ENCODE data around the gene IL5. TPM values are rescaled to one million over a fixed set of nuclear protein-coding genes. Genes with fewer than 3 reads are reported as not detected.

Gene IL5
- polyA plus RNA-seq (not detected in 3 replicates), polyA minus RNA-seq (not detected in 3 replicates)
- polyA plus RNA-seq (2011; ENCODE audit: low read depth) = not detected
- not detected in 2 replicates for polyA plus RNA-seq (2011; cell fraction: cytosol; rRNA removed)
- polyA plus RNA-seq (2011; cell fraction: nucleus; rRNA removed) = not detected in 2 replicates
- not detected in 2 replicates for polyA plus RNA-seq (2012; ENCODE audit: low replicate concordance)
- polyA minus RNA-seq (2011; cell fraction: cytosol; rRNA and poly(A)+ RNA removed) = not detected
- polyA minus RNA-seq (2011; cell fraction: nucleus; rRNA and poly(A)+ RNA removed) = not detected in 2 replicates

DNA sequence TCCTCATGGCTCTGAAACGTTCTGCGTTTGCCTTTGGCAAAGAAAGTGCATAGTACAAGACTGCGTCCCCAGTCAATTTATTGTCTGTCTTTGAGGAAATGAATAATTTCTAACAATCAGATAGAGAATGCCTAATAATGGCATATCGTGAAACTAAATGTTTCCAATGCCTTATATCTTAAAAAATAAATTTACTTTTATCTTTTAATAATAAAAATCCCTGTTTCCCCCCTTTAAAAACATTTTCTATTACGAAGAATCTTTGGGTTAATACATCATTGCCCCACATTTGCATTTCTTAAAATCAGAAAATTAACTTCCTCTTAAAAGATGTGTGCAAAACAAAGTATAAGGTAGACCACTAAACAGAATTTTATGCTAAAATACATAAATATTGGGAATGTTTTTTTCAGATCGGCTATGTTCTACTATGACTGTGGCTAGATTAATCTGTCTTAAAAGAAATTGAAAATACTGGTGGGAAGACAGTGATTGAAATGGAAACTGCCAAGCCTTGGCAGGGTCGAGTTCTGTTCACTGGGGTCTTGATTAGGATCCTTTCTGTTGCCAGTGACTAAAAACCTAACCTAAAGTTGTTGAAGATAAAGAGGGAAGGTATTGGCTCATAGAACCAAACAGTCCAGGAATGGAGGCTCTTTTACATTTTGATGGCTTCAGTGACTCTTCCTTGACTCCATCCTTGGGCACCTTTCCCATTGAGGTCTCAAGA, at the start of gene IL5:
TSS of gene IL5 (minus strand) at position 51 of the 730 bp plus-strand sequence. CDS start at position 7, 44 bp downstream.
- no peak for DNase-seq (ENCODE audit: low read depth, low spot score)
- dilution Hi-C loops (cut with MboI; ENCODE audit: extremely low pct_ligation_motif_present, low sequenced_read_pairs) = no loop called here
- no peak within 1 kb of the TSS for H3K4me2 ChIP-seq (ENCODE audit: control insufficient read depth, extremely low read depth, insufficient read depth, low read depth, low read length)
- no peaks in the 10 kb centered on the region for H4K20me1 ChIP-seq (ENCODE audit: control insufficient read depth, extremely low read depth, insufficient read depth, low read length)
- no peaks in the 10 kb centered on the region for H3K9me1 ChIP-seq (ENCODE audit: control insufficient read depth, extremely low read depth, insufficient read depth, low read length)
- no peaks in the 10 kb centered on the region for H3K79me2 ChIP-seq (ENCODE audit: control insufficient read depth, insufficient read depth, low read length)
- no peak within 1 kb of the TSS for H3K4me3 ChIP-seq (ENCODE audit: control insufficient read depth in 2 of 3, extremely low read depth in 1 of 3, insufficient read depth in 2 of 3, low read depth in 1 of 3, low read length in 3 of 3)
- H3K27me3 ChIP-seq (ENCODE audit: control insufficient read depth, extremely low read depth, insufficient read depth, low read length) = peaks cover 9% of the 10 kb centered on the region
- H3K27ac ChIP-seq (ENCODE audit: control insufficient read depth, insufficient read depth, low read length) = no peak within 1 kb of the TSS
- H3K9me3 ChIP-seq (ENCODE audit: control insufficient read depth, low read depth, low read length) = no peaks in the 10 kb centered on the region
- H3K4me1 ChIP-seq (ENCODE audit: control insufficient read depth, extremely low read depth, insufficient read depth, low read length) = no peaks in the 10 kb centered on the region
- FAIRE-seq = no peak
- no peak within 1 kb of the TSS for H3K9ac ChIP-seq (ENCODE audit: control insufficient read depth, extremely low read depth, insufficient read depth, low read length)
- TF ChIP-seq, protein P1, sequence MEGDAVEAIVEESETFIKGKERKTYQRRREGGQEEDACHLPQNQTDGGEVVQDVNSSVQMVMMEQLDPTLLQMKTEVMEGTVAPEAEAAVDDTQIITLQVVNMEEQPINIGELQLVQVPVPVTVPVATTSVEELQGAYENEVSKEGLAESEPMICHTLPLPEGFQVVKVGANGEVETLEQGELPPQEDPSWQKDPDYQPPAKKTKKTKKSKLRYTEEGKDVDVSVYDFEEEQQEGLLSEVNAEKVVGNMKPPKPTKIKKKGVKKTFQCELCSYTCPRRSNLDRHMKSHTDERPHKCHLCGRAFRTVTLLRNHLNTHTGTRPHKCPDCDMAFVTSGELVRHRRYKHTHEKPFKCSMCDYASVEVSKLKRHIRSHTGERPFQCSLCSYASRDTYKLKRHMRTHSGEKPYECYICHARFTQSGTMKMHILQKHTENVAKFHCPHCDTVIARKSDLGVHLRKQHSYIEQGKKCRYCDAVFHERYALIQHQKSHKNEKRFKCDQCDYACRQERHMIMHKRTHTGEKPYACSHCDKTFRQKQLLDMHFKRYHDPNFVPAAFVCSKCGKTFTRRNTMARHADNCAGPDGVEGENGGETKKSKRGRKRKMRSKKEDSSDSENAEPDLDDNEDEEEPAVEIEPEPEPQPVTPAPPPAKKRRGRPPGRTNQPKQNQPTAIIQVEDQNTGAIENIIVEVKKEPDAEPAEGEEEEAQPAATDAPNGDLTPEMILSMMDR (optimal IDR thresholded peaks at IDR 0.05 in 1 of 3, IDR thresholded peaks at IDR 0.05 in 1 of 3, conservative IDR thresholded peaks at IDR 0.05 in 1 of 3; ENCODE audit: extremely low read depth in 1 of 3, insufficient read depth in 2 of 3, low read length in 3 of 3) = no peak
- TF ChIP-seq EZH2 (IDR thresholded peaks at IDR 0.05; ENCODE audit: low read length) = no peak
- no peak within 1 kb of the TSS for H2AFZ ChIP-seq (ENCODE audit: control insufficient read depth, low read length)
- H3K36me3 ChIP-seq (ENCODE audit: control insufficient read depth in 2 of 2, extremely low read depth in 1 of 2, insufficient read depth in 2 of 2, low read length in 2 of 2) = no peaks in the 10 kb centered on the region

DNA sequence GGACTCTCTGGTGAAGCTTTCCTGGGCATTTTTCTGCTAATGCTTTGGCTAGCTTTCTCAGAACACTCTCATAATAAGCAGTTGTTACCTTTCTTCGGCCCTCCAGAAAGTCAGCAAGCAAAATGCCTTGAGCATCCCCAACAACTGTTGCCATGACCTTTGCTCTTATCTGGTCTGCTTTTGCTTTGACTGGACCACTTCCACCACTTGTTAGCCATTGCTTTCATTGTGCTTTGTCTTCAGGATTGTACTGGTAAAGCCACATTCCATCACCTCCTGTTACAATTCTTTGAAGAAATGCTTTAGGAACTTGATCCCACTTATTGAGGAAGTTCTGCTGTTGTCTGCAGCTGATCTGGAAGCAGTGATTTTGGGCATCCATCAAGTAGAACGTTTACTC, 49.2 kb upstream of the IL5 start:
- Histone ChIP-seq H3K9me1 (ENCODE audit: control insufficient read depth, extremely low read depth, insufficient read depth, low read length) (no peaks in the 10 kb centered on the region), H3K27me3 (ENCODE audit: control insufficient read depth, extremely low read depth, insufficient read depth, low read length) (no peaks in the 10 kb centered on the region), H3K4me3 (ENCODE audit: control insufficient read depth in 2 of 3, extremely low read depth in 1 of 3, insufficient read depth in 2 of 3, low read depth in 1 of 3, low read length in 3 of 3) (no peak overlapping the region), H3K36me3 (ENCODE audit: control insufficient read depth in 2 of 2, extremely low read depth in 1 of 2, insufficient read depth in 2 of 2, low read length in 2 of 2) (peaks cover 8 to 28% of the 10 kb centered on the region in 2 experiments), H3K4me1 (ENCODE audit: control insufficient read depth, extremely low read depth, insufficient read depth, low read length) (no peaks in the 10 kb centered on the region), H3K9me3 (ENCODE audit: control insufficient read depth, low read depth, low read length) (no peaks in the 10 kb centered on the region), H3K27ac (ENCODE audit: control insufficient read depth, insufficient read depth, low read length) (no peak overlapping the region), H3K79me2 (ENCODE audit: control insufficient read depth, insufficient read depth, low read length) (no peaks in the 10 kb centered on the region), H3K9ac (ENCODE audit: control insufficient read depth, extremely low read depth, insufficient read depth, low read length) (no peak overlapping the region), H3K4me2 (ENCODE audit: control insufficient read depth, extremely low read depth, insufficient read depth, low read depth, low read length) (no peak overlapping the region), H4K20me1 (ENCODE audit: control insufficient read depth, extremely low read depth, insufficient read depth, low read length) (no peaks in the 10 kb centered on the region), H2AFZ (ENCODE audit: control insufficient read depth, low read length) (no peak overlapping the region)
- no peak for DNase-seq (ENCODE audit: low read depth, low spot score)
- dilution Hi-C loops (cut with MboI; ENCODE audit: extremely low pct_ligation_motif_present, low sequenced_read_pairs) = no loop called here
- peak; percentile 51 for FAIRE-seq
- TF ChIP-seq, protein P1 (optimal IDR thresholded peaks at IDR 0.05 in 1 of 3, IDR thresholded peaks at IDR 0.05 in 1 of 3, conservative IDR thresholded peaks at IDR 0.05 in 1 of 3; ENCODE audit: extremely low read depth in 1 of 3, insufficient read depth in 2 of 3, low read length in 3 of 3) = no peak
- TF ChIP-seq EZH2 (IDR thresholded peaks at IDR 0.05; ENCODE audit: low read length) = no peak
